Psoas muscle (tissue), 8 donors: ENCODE results near the gene GLRA3. TPM values are rescaled to one million over a fixed set of nuclear protein-coding genes. Genes with fewer than 3 reads are reported as not detected.

Experiments
- ATAC-seq, 4 donors: fragments of 200-7000 bp; cut with Tn5 transposase; one replicate each; pipeline ENCODE4 v1.9.1; 2020; ENCODE audit warnings: moderate library complexity in 3 of 4, mild to moderate bottlenecking in 2 of 4
- DNase-seq, 2 donors: peaks; one replicate each; pipeline ENCODE4 v3.0.0-alpha.2; 2020
- H3K27ac ChIP-seq: fragments of 200-600 bp; one replicate; pipeline ENCODE4 v1.8.0; 2022
- H3K27me3 ChIP-seq, 3 donors: fragments of 200-600 bp in 1 of 3; one replicate each; pipeline versions ENCODE4 v1.6.1 to v1.8.0; 2013 to 2022; ENCODE audit warnings: low read length in 2 of 3, mild to moderate bottlenecking in 2 of 3, moderate library complexity in 1 of 3; ENCODE audit not compliant: insufficient read depth in 3 of 3
- H3K36me3 ChIP-seq, 2 donors: fragments of 200-600 bp in 1 of 2; one replicate each; pipeline versions ENCODE4 v1.6.1 to v1.8.0; 2013 to 2022; ENCODE audit warnings: low read depth in 1 of 2, mild to moderate bottlenecking in 1 of 2, moderate library complexity in 1 of 2; ENCODE audit not compliant: insufficient read depth in 1 of 2
- H3K4me1 ChIP-seq: fragments of 200-600 bp; one replicate; pipeline ENCODE4 v1.8.0; 2022
- H3K4me3 ChIP-seq: fragments of 200-600 bp; one replicate; pipeline ENCODE4 v1.8.0; 2022; ENCODE audit warnings: mild to moderate bottlenecking
- H3K9me3 ChIP-seq: fragments of 200-600 bp; one replicate; pipeline ENCODE4 v1.8.0; 2022
- CTCF ChIP-seq: fragments of 200-600 bp; IDR thresholded peaks from one replicate; pipeline ENCODE4 v1.8.0; 2022; ENCODE audit warnings: antibody characterized with exemption
- WGBS, 3 donors: extraction: QIAGEN DNeasy Blood & Tissue Kit; methylation state at CpG; one replicate each; pipeline versions ENCODE4 v1.1.6 to v1.1.7; 2013; 5-methylcytosine and 5-hydroxymethylcytosine counted together
- intact Hi-C, 2 donors: fragments of 100-400 bp; cut with DNase I; formaldehyde crosslinking; loops; one replicate each; pipeline versions ENCODE4 v1.11.0 to v1.14.2; 2022
- polyA plus RNA-seq, 3 donors: library from polyadenylated mRNA; stranded (reverse); fragments of 200-250 nt; gene quantifications; one replicate each; pipeline ENCODE4 v1.2.3, GENCODE V29; 2013
- total RNA-seq, 4 donors: library from RNA; stranded (reverse); fragmentation: NEBNext Ultra II Directional in 2 of 4; extraction: Animal tissue kit (Norgen Biotek cat#: 25700) in 2 of 4; gene quantifications; one replicate each; pipeline versions ENCODE4 v1.2.1 to v1.2.4, GENCODE V29; 2021 to 2023
- donor health status: healthy with polysubstance abuse.
- donor health status: DM: no; HTN: no; CAD: no; lungs with moderate emphysema.
- donor health status: Bipolar disorder and iron deficiency.
- donor health status: healthy.
- donor health status: DM: yes; HTN: yes; CAD: no.
- donor health status: DM: no; HTN: no; CAD: no.
- donor health status: DM: no; HTN: no; CAD: no.
- donor health status: DM: yes; HTN: yes; CAD: no.

Gene GLRA3
- total and polyA plus RNA-seq, 7 donors, result under 0.01 to 0.73 TPM; not detected in 5

- Histone ChIP-seq H3K36me3 (no peaks in the 10 kb centered on the region), H3K27me3 (no peaks in the 10 kb centered on the region), H3K4me3 (no peak overlapping the region), H3K27ac (no peak overlapping the region), H3K9me3 (no peaks in the 10 kb centered on the region), H3K4me1 (no peaks in the 10 kb centered on the region)
- no peak for TF ChIP-seq CTCF
- DNase-seq (no peak), ATAC-seq (no peak)
- WGBS, 3 donors, result 48 to 59% (median 55%) methylated on average over 5 of the region's 5 CpGs
- intact Hi-C loops, result no loop called here
Measured at GRCh38 chr4:174648812-174649211, 180.2 kb downstream of the GLRA3 start.

GRCh38 chr4:174646326-174646725 is 182.7 kb downstream of the GLRA3 start:
- WGBS, 3 donors, result 3 to 13% (median 10%) methylated on average over 1 of the region's 1 CpG

GRCh38 chr4:174640146-174640545 is 188.9 kb downstream of the GLRA3 start:
- Histone ChIP-seq H3K36me3 (no peaks in the 10 kb centered on the region), H3K4me1 (no peaks in the 10 kb centered on the region), H3K4me3 (no peak overlapping the region), H3K27ac (no peak overlapping the region), H3K27me3 (no peaks in the 10 kb centered on the region), H3K9me3 (no peaks in the 10 kb centered on the region)
- intact Hi-C loops, result no loop called here
- no peak for ATAC-seq
- no peak for TF ChIP-seq CTCF
- DNase-seq, result no peak

More at GRCh38 chr4:174646326-174646725, 182.7 kb downstream of the GLRA3 start:
- no peaks in the 10 kb centered on the region for H3K4me1 ChIP-seq
- no peak for TF ChIP-seq CTCF
- ATAC-seq (no peak), DNase-seq (no peak)
- H3K27me3 ChIP-seq, result no peaks in the 10 kb centered on the region
- H3K27ac ChIP-seq, result no peak overlapping the region
- no peaks in the 10 kb centered on the region for H3K9me3 ChIP-seq
- no peaks in the 10 kb centered on the region for H3K36me3 ChIP-seq
- intact Hi-C loops, result no loop called here
- no peak overlapping the region for H3K4me3 ChIP-seq

GRCh38 chr4:174635732-174636131 is 193.3 kb downstream of the GLRA3 start:
- 89 to 97% (median 94%) methylated on average over 1 of the region's 1 CpG for WGBS, 3 donors
- ATAC-seq (no peak), DNase-seq (no peak)
- H3K36me3 ChIP-seq, result no peaks in the 10 kb centered on the region
- H3K4me1 ChIP-seq, result no peaks in the 10 kb centered on the region
- no peak overlapping the region for H3K27ac ChIP-seq
- no peaks in the 10 kb centered on the region for H3K27me3 ChIP-seq
- H3K4me3 ChIP-seq, result no peak overlapping the region
- no peaks in the 10 kb centered on the region for H3K9me3 ChIP-seq
- intact Hi-C loops, result no loop called here
- no peak for TF ChIP-seq CTCF

- Histone ChIP-seq H3K4me1 (no peaks in the 10 kb centered on the region), H3K27me3 (no peaks in the 10 kb centered on the region), H3K27ac (no peak overlapping the region), H3K9me3 (no peaks in the 10 kb centered on the region), H3K4me3 (no peak overlapping the region), H3K36me3 (no peaks in the 10 kb centered on the region)
- DNase-seq (no peak), ATAC-seq (no peak)
- intact Hi-C loops, result loop anchor here (2.0 kb wide), 2 partner anchors 267 to 269 kb away; no protein-coding TSS in a partner anchor
- 89 to 97% (median 96%) methylated on average over 1 of the region's 1 CpG for WGBS, 3 donors
- no peak for TF ChIP-seq CTCF
Measured at GRCh38 chr4:174633399-174633798, 195.6 kb downstream of the GLRA3 start.
